NCI-H146 treated with DMSO at 0.1 percent for 48 hours (cell line): ENCODE data around the gene CNPY1.

Source experiments
- DNase-seq: peaks from one replicate; lab custom pipeline; 2025; ENCODE audit not compliant: unreplicated experiment; lab: John Stamatoyannopoulos, UW

The CNPY1 gene

GRCh38 chr7:155457544-155458110 lies 88.7 kb downstream of the CNPY1 start:
- DNase-seq = no peak

GRCh38 chr7:155456738-155457543 lies 89.4 kb downstream of the CNPY1 start:
- no peak for DNase-seq

GRCh38 chr7:155455776-155456737 lies 90.3 kb downstream of the CNPY1 start:
- DNase-seq = no peak

GRCh38 chr7:155455132-155455693 lies 91.1 kb downstream of the CNPY1 start:
- DNase-seq = no peak

- DNase-seq = no peak
Observed at GRCh38 chr7:155454183-155455112, 91.9 kb downstream of the CNPY1 start.

- no peak for DNase-seq
Observed at GRCh38 chr7:155453296-155454182, 92.8 kb downstream of the CNPY1 start.

- DNase-seq = no peak
Observed at GRCh38 chr7:155452505-155453295, 93.7 kb downstream of the CNPY1 start.

- no peak for DNase-seq
Observed at GRCh38 chr7:155451840-155452239, 94.5 kb downstream of the CNPY1 start.
